ENCODE measurements around the gene PAGR1. TPM values are rescaled to one million over a fixed set of nuclear protein-coding genes. Genes with fewer than 3 reads are reported as not detected.

PAGR1 gene
- total and polyA plus RNA-seq, 2 of the 13 experiments (the other 11 are each of a cell fraction or from before 2014, with no cell fraction given) = 9.8 to 66.4 TPM

- 0 out of 2 replicates have a peak, but pooled peaks have one; percentile 6 for TF ChIP-seq ZNF136 (CRISPR knock-in tag; IDR thresholded peaks at IDR 0.05; ENCODE audit: low read depth)
- peak; percentile 25; the same call in 1 of the 2 replicates for TF ChIP-seq ZFY (CRISPR knock-in tag; IDR thresholded peaks at IDR 0.05)
- peak; percentile 78 for TF ChIP-seq TGIF2 (CRISPR knock-in tag; IDR thresholded peaks at IDR 0.05)
- 0 out of 2 replicates have a peak, but pooled peaks have one; percentile 2 for TF ChIP-seq ZNF276 (CRISPR knock-in tag; IDR thresholded peaks at IDR 0.05; ENCODE audit: low read depth)
- TF ChIP-seq ZNF225 (CRISPR knock-in tag; IDR thresholded peaks at IDR 0.05) = peak; percentile 81; the same call in 1 of the 2 replicates
- TF ChIP-seq UBTF (CRISPR knock-in tag; IDR thresholded peaks at IDR 0.05) = peak; percentile 76; the same call in 1 of the 2 replicates
- TF ChIP-seq ZNF512 (CRISPR knock-in tag; IDR thresholded peaks at IDR 0.05) = peak; percentile 24; the same call in 1 of the 2 replicates
- peak; percentile 60; the same call in 1 of the 2 replicates for TF ChIP-seq AHR (CRISPR knock-in tag; IDR thresholded peaks at IDR 0.05)
- TF ChIP-seq ZNF770 (CRISPR knock-in tag; IDR thresholded peaks at IDR 0.05) = peak; percentile 82
- peak; percentile 90 for TF ChIP-seq SNAI1 (CRISPR knock-in tag; IDR thresholded peaks at IDR 0.05; ENCODE audit: borderline replicate concordance)
- peak in 1 of 2 experiments; percentile 9; a peak in 1 of 4 replicates for TF ChIP-seq EP300 (IDR thresholded peaks at IDR 0.05; ENCODE audit: low read depth in 2 of 2, low read length in 2 of 2)
- TF ChIP-seq EP300 (CRISPR knock-in tag; IDR thresholded peaks at IDR 0.05; ENCODE audit: borderline replicate concordance) = no peak
- TF ChIP-seq CEBPB (IDR thresholded peaks at IDR 0.05; ENCODE audit: borderline replicate concordance, low read depth, low read length) = no peak
- peak; percentile 94 for TF ChIP-seq HES4 (CRISPR knock-in tag; IDR thresholded peaks at IDR 0.05; ENCODE audit: borderline replicate concordance)
- TF ChIP-seq ZBTB44 (CRISPR knock-in tag; IDR thresholded peaks at IDR 0.05) = no peak
- TF ChIP-seq TBX2 (CRISPR knock-in tag; IDR thresholded peaks at IDR 0.05; ENCODE audit: borderline replicate concordance) = 0 out of 2 replicates have a peak, but pooled peaks have one; percentile 19
These were observed 916 bp downstream of the PAGR1 start (continued) for GRCh38 chr16:29816694-29817441.

Measured in HepG2 (cell line).